ENCODE data around the gene ARAF.

DNA sequence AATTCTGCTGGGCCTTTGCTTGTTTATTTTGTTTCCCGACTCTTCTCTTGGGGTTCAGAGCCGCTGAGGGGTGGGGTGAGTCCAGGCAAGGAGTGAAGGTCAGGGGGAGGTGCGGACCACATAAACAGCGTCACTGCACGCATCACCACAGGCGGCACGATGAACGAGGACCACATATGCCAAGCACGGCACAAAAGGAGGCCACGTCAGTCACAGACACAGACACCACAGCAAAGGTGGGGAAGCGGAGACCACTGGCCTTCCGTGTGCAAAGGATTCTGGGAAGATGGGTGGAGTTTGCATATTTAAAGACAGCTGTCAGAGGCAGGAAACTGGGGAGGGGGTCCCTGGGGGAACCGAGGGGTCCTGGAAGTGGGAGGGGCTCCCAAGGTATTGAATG lies 10.9 kb downstream of the ARAF start:
- TF ChIP-seq TEAD4 (IDR thresholded peaks at IDR 0.05; ENCODE audit: low read depth, low read length), result no peak
- TF ChIP-seq, protein P1, sequence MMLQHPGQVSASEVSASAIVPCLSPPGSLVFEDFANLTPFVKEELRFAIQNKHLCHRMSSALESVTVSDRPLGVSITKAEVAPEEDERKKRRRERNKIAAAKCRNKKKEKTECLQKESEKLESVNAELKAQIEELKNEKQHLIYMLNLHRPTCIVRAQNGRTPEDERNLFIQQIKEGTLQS (IDR thresholded peaks at IDR 0.05; ENCODE audit: insufficient read depth, low read depth, low read length), result no peak

All from H1 (cell line).